GM21576 (cell line): Measurements from ENCODE around the gene TCP11.

Experiments
- ATAC-seq: cut with Tn5 transposase; IDR thresholded peaks from one replicate; pipeline ENCODE4 v1.9.1; 2021; ENCODE audit warnings: mild to moderate bottlenecking, moderate library complexity; ENCODE audit not compliant: unreplicated experiment

Gene TCP11

GRCh38 chr6:35141007-35141655, at the start of gene TCP11:
TCP11 (minus strand) TSS chr6:35141339; CDS start chr6:35140870, 469 bp downstream.
- ATAC-seq, result no peak

GRCh38 chr6:35190306-35190705, 49.2 kb upstream of the TCP11 start:
- no peak for ATAC-seq

GRCh38 chr6:35188886-35189285, 47.7 kb upstream of the TCP11 start:
- no peak for ATAC-seq

GRCh38 chr6:35186571-35186970, 45.4 kb upstream of the TCP11 start:
- ATAC-seq, result no peak

GRCh38 chr6:35185971-35186370, 44.8 kb upstream of the TCP11 start:
- ATAC-seq, result no peak

GRCh38 chr6:35185302-35185681, 44.2 kb upstream of the TCP11 start:
- ATAC-seq, result no peak

GRCh38 chr6:35184580-35185301, 43.6 kb upstream of the TCP11 start:
- no peak for ATAC-seq

- no peak for ATAC-seq
Observed at GRCh38 chr6:35183935-35184334, 42.8 kb upstream of the TCP11 start.

- ATAC-seq, result no peak
Observed at GRCh38 chr6:35183281-35183680, 42.1 kb upstream of the TCP11 start.

GRCh38 chr6:35181933-35182612, 40.9 kb upstream of the TCP11 start:
- no peak for ATAC-seq

- ATAC-seq, result no peak
Observed at GRCh38 chr6:35181308-35181932, 40.3 kb upstream of the TCP11 start.

GRCh38 chr6:35179901-35180535, 38.9 kb upstream of the TCP11 start:
- no peak for ATAC-seq

- ATAC-seq, result no peak
Observed at GRCh38 chr6:35178932-35179832, 38.0 kb upstream of the TCP11 start.

- ATAC-seq, result no peak
Observed at GRCh38 chr6:35178012-35178411, 36.9 kb upstream of the TCP11 start.

GRCh38 chr6:35177596-35177995, 36.5 kb upstream of the TCP11 start:
- ATAC-seq, result no peak

- ATAC-seq, result no peak
Observed at GRCh38 chr6:35177157-35177556, 36.0 kb upstream of the TCP11 start.

- no peak for ATAC-seq
Observed at GRCh38 chr6:35176301-35177024, 35.3 kb upstream of the TCP11 start.

- no peak for ATAC-seq
Observed at GRCh38 chr6:35174501-35174900, 33.4 kb upstream of the TCP11 start.

- ATAC-seq, result no peak
Observed at GRCh38 chr6:35174088-35174434, 32.9 kb upstream of the TCP11 start.
